ENCODE results near the gene FIBP. TPM values are rescaled to one million over a fixed set of nuclear protein-coding genes. Genes with fewer than 3 reads are reported as not detected.
A peak's percentile ranks its signal among the peaks of the same experiment; 100 is the strongest.

Gene FIBP
- total and polyA plus RNA-seq, 2 donors (not counting 3 experiments of a cell fraction or from before 2014, with no cell fraction given), result 105 to 162 TPM

GRCh38 chr11:65866509-65867283, 21.6 kb downstream of the FIBP start:
- Histone ChIP-seq H3K36me3 (ENCODE audit: control insufficient read depth in 2 of 2, extremely low read depth in 1 of 2, insufficient read depth in 2 of 2, low read length in 2 of 2) (peaks cover 9 to 50% of the 10 kb centered on the region in 2 experiments), H3K4me3 (replicated peaks in 1 of 3; ENCODE audit: insufficient read depth in 1 of 3, low read depth in 1 of 3, low read length in 3 of 3) (no peak overlapping the region), H3K27ac (ENCODE audit: insufficient read depth, low read depth, low read length) (no peak overlapping the region), H4K20me1 (replicated peaks; ENCODE audit: control insufficient read depth, extremely low read depth, insufficient read depth, low read length) (no peaks in the 10 kb centered on the region), H3K27me3 (ENCODE audit: control insufficient read depth in 2 of 2, insufficient read depth in 2 of 2, low read length in 2 of 2) (no peaks in the 10 kb centered on the region), H3K9me3 (replicated peaks; ENCODE audit: control insufficient read depth, insufficient read depth, low read length) (no peaks in the 10 kb centered on the region), H3K4me1 (ENCODE audit: control insufficient read depth, extremely low read depth, insufficient read depth, low read length) (peaks cover 14% of the 10 kb centered on the region), H3K9ac (replicated peaks; ENCODE audit: extremely low read depth, insufficient read depth, low read length) (no peak overlapping the region), H3K9me1 (replicated peaks; ENCODE audit: control insufficient read depth, extremely low read depth, insufficient read depth, low read length) (no peaks in the 10 kb centered on the region), H3K4me2 (ENCODE audit: insufficient read depth, low read length) (no peak overlapping the region), H3K79me2 (ENCODE audit: control insufficient read depth, insufficient read depth, low read length) (peaks cover 25% of the 10 kb centered on the region), H2AFZ (ENCODE audit: low read depth, low read length) (no peak overlapping the region)
- CTCF ChIA-PET, result interaction anchor here (2.2 to 2.3 kb wide), 2 partner anchors 18 to 21 kb away, joined by 8 to 9 read pairs; partner anchors contain the start of gene FIBP
- DNase-seq (ENCODE audit: low read depth, low spot score) (no peak), FAIRE-seq (no peak)
- intact Hi-C loops (cut with micrococcal nuclease) (no loop called here), dilution Hi-C loops (cut with MboI; ENCODE audit: extremely low pct_ligation_motif_present, low sequenced_read_pairs) (no loop called here)
- BruUV-seq (replicated peaks), result no TSS peak
- POLR2A ChIA-PET, result no interaction called here
- TF ChIP-seq POLR2A (IDR thresholded peaks at IDR 0.05; ENCODE audit: low read depth, low read length) (peak; percentile 32), POLR2AphosphoS5 (IDR thresholded peaks at IDR 0.05; ENCODE audit: insufficient read depth, low read depth, low read length) (no peak)

GRCh38 chr11:65865550-65866172, 22.6 kb downstream of the FIBP start:
- no peaks in the 10 kb centered on the region for H3K9me1 ChIP-seq (replicated peaks; ENCODE audit: control insufficient read depth, extremely low read depth, insufficient read depth, low read length)
- no peak for FAIRE-seq
- H3K36me3 ChIP-seq (ENCODE audit: control insufficient read depth in 2 of 2, extremely low read depth in 1 of 2, insufficient read depth in 2 of 2, low read length in 2 of 2), result peaks cover 9 to 50% of the 10 kb centered on the region in 2 experiments
- no peak overlapping the region for H3K27ac ChIP-seq (ENCODE audit: insufficient read depth, low read depth, low read length)
- no peak overlapping the region for H3K9ac ChIP-seq (replicated peaks; ENCODE audit: extremely low read depth, insufficient read depth, low read length)
- ChIA-PET POLR2A (no interaction called here), CTCF (interaction anchor here (2.2 to 2.3 kb wide), 2 partner anchors 19 to 22 kb away, joined by 8 to 9 read pairs; partner anchors contain the start of gene FIBP)
- no peak overlapping the region for H3K4me3 ChIP-seq (replicated peaks in 1 of 3; ENCODE audit: insufficient read depth in 1 of 3, low read depth in 1 of 3, low read length in 3 of 3)
- no peaks in the 10 kb centered on the region for H3K9me3 ChIP-seq (replicated peaks; ENCODE audit: control insufficient read depth, insufficient read depth, low read length)
- H2AFZ ChIP-seq (ENCODE audit: low read depth, low read length), result no peak overlapping the region
- no peaks in the 10 kb centered on the region for H3K27me3 ChIP-seq (ENCODE audit: control insufficient read depth in 2 of 2, insufficient read depth in 2 of 2, low read length in 2 of 2)
- intact Hi-C loops (cut with micrococcal nuclease) (no loop called here), dilution Hi-C loops (cut with MboI; ENCODE audit: extremely low pct_ligation_motif_present, low sequenced_read_pairs) (no loop called here)
- no peak for DNase-seq (ENCODE audit: low read depth, low spot score)
- H3K4me1 ChIP-seq (ENCODE audit: control insufficient read depth, extremely low read depth, insufficient read depth, low read length), result peaks cover 14% of the 10 kb centered on the region
- peaks cover 33% of the 10 kb centered on the region for H3K79me2 ChIP-seq (ENCODE audit: control insufficient read depth, insufficient read depth, low read length)
- no peaks in the 10 kb centered on the region for H4K20me1 ChIP-seq (replicated peaks; ENCODE audit: control insufficient read depth, extremely low read depth, insufficient read depth, low read length)
- no TSS peak for BruUV-seq (replicated peaks)
- TF ChIP-seq GATA2 (IDR thresholded peaks at IDR 0.05; ENCODE audit: insufficient read depth, insufficient read length, low read depth, low read length), result no peak
- no peak for TF ChIP-seq POLR2AphosphoS5 (IDR thresholded peaks at IDR 0.05; ENCODE audit: insufficient read depth, low read depth, low read length)
- TF ChIP-seq CTCF (IDR thresholded peaks at IDR 0.05; ENCODE audit: extremely low read depth in 1 of 2, insufficient read depth in 1 of 2, low read depth in 1 of 2, low read length in 2 of 2), result no peak
- no peak for TF ChIP-seq POLR2A (IDR thresholded peaks at IDR 0.05; ENCODE audit: low read depth, low read length)
- no peak for TF ChIP-seq MAX (IDR thresholded peaks at IDR 0.05; ENCODE audit: insufficient read depth, insufficient read length)
- TF ChIP-seq JUN (IDR thresholded peaks at IDR 0.05; ENCODE audit: borderline replicate concordance, insufficient read depth, insufficient read length, low read depth), result no peak
- TF ChIP-seq FOS (IDR thresholded peaks at IDR 0.05; ENCODE audit: borderline replicate concordance, insufficient read depth, low read length), result no peak
- no peak for TF ChIP-seq MYC (IDR thresholded peaks at IDR 0.05; ENCODE audit: low read depth, low read length)
- no peak for TF ChIP-seq EZH2 (IDR thresholded peaks at IDR 0.05; ENCODE audit: borderline replicate concordance, low read depth, low read length, severe bottlenecking)
- H3K4me2 ChIP-seq (ENCODE audit: insufficient read depth, low read length), result no peak overlapping the region
